ENCODE measurements around the gene SUFU. TPM values are rescaled to one million over a fixed set of nuclear protein-coding genes. Genes with fewer than 3 reads are reported as not detected.

The SUFU gene
- total RNA-seq, 1 experiment from 2014 or later = 2.7 TPM

- no peaks in the 10 kb centered on the region for H3K27me3 ChIP-seq (ENCODE audit: low read length)
- no peak overlapping the region for H3K4me3 ChIP-seq (ENCODE audit: low read length)
- H3K79me2 ChIP-seq (ENCODE audit: low read length) = no peaks in the 10 kb centered on the region
- H3K4me1 ChIP-seq (ENCODE audit: insufficient read depth, low read length) = peaks cover 35% of the 10 kb centered on the region
- no peaks in the 10 kb centered on the region for H4K20me1 ChIP-seq (ENCODE audit: low read length)
- no peaks in the 10 kb centered on the region for H3F3A ChIP-seq (ENCODE audit: low read length, unreplicated experiment)
- no TSS peak for BruUV-seq (replicated peaks)
- no peaks in the 10 kb centered on the region for H3K9me3 ChIP-seq (ENCODE audit: low read length)
- no peaks in the 10 kb centered on the region for H3K9me2 ChIP-seq (replicated peaks; ENCODE audit: low read length)
- H3K36me3 ChIP-seq (ENCODE audit: low read depth, low read length) = no peaks in the 10 kb centered on the region
- intact Hi-C loops (cut with micrococcal nuclease) = no loop called here
- ChIA-PET CTCF (no interaction called here), POLR2A (ENCODE audit: unreplicated experiment) (no interaction called here)
- TF ChIP-seq EZH2 (IDR thresholded peaks at IDR 0.05; ENCODE audit: low read length, unreplicated experiment) (no peak), EZH2phosphoT487 (IDR thresholded peaks at IDR 0.05; ENCODE audit: borderline replicate concordance, low read length) (no peak), CTCF (conservative IDR thresholded peaks at IDR 0.05; ENCODE audit: low read depth, low read length) (no peak)
- H3K27ac ChIP-seq (ENCODE audit: low read length) = no peak overlapping the region
- no peak overlapping the region for H3K4me2 ChIP-seq (ENCODE audit: low read length)
- DNase-seq (no peak), ATAC-seq (no peak)
- no peak overlapping the region for H3K9ac ChIP-seq (ENCODE audit: low read length)
- H2AFZ ChIP-seq (ENCODE audit: low read length) = no peak overlapping the region
Measured at GRCh38 chr10:102624094-102624493, 120.3 kb downstream of the SUFU start.

- DNase-seq (no peak), ATAC-seq (no peak)
- H3K27me3 ChIP-seq (ENCODE audit: low read length) = no peaks in the 10 kb centered on the region
- H3K9me2 ChIP-seq (replicated peaks; ENCODE audit: low read length) = no peaks in the 10 kb centered on the region
- H4K20me1 ChIP-seq (ENCODE audit: low read length) = no peaks in the 10 kb centered on the region
- no peaks in the 10 kb centered on the region for H3F3A ChIP-seq (ENCODE audit: low read length, unreplicated experiment)
- intact Hi-C loops (cut with micrococcal nuclease) = no loop called here
- no peaks in the 10 kb centered on the region for H3K79me2 ChIP-seq (ENCODE audit: low read length)
- ChIA-PET POLR2A (ENCODE audit: unreplicated experiment) (no interaction called here), CTCF (no interaction called here)
- H2AFZ ChIP-seq (ENCODE audit: low read length) = no peak overlapping the region
- H3K4me2 ChIP-seq (ENCODE audit: low read length) = no peak overlapping the region
- no peaks in the 10 kb centered on the region for H3K36me3 ChIP-seq (ENCODE audit: low read depth, low read length)
- no peak overlapping the region for H3K4me3 ChIP-seq (ENCODE audit: low read length)
- no peaks in the 10 kb centered on the region for H3K9me3 ChIP-seq (ENCODE audit: low read length)
- no peak overlapping the region for H3K9ac ChIP-seq (ENCODE audit: low read length)
- no TSS peak for BruUV-seq (replicated peaks)
- H3K4me1 ChIP-seq (ENCODE audit: insufficient read depth, low read length) = peaks cover 44% of the 10 kb centered on the region
- TF ChIP-seq CTCF (conservative IDR thresholded peaks at IDR 0.05; ENCODE audit: low read depth, low read length) (no peak), EZH2 (IDR thresholded peaks at IDR 0.05; ENCODE audit: low read length, unreplicated experiment) (no peak), EZH2phosphoT487 (IDR thresholded peaks at IDR 0.05; ENCODE audit: borderline replicate concordance, low read length) (no peak)
- no peak overlapping the region for H3K27ac ChIP-seq (ENCODE audit: low read length)
Measured at GRCh38 chr10:102624751-102625645, 121.2 kb downstream of the SUFU start.

GRCh38 chr10:102626026-102626685 is 122.4 kb downstream of the SUFU start:
- ATAC-seq = no peak
- no peak for DNase-seq
- no TSS peak for BruUV-seq (replicated peaks)
- Histone ChIP-seq H3K9me2 (replicated peaks; ENCODE audit: low read length) (no peaks in the 10 kb centered on the region), H3K36me3 (ENCODE audit: low read depth, low read length) (no peaks in the 10 kb centered on the region), H3K9ac (ENCODE audit: low read length) (no peak overlapping the region), H3K27me3 (ENCODE audit: low read length) (no peaks in the 10 kb centered on the region), H2AFZ (ENCODE audit: low read length) (no peak overlapping the region), H3F3A (ENCODE audit: low read length, unreplicated experiment) (no peaks in the 10 kb centered on the region), H4K20me1 (ENCODE audit: low read length) (no peaks in the 10 kb centered on the region), H3K4me2 (ENCODE audit: low read length) (no peak overlapping the region), H3K4me1 (ENCODE audit: insufficient read depth, low read length) (peaks cover 47% of the 10 kb centered on the region), H3K27ac (ENCODE audit: low read length) (no peak overlapping the region), H3K9me3 (ENCODE audit: low read length) (no peaks in the 10 kb centered on the region), H3K4me3 (ENCODE audit: low read length) (no peak overlapping the region), H3K79me2 (ENCODE audit: low read length) (no peaks in the 10 kb centered on the region)
- intact Hi-C loops (cut with micrococcal nuclease) = no loop called here
- POLR2A ChIA-PET (ENCODE audit: unreplicated experiment) = no interaction called here
- CTCF ChIA-PET = no interaction called here
- TF ChIP-seq EZH2phosphoT487 (IDR thresholded peaks at IDR 0.05; ENCODE audit: borderline replicate concordance, low read length) = no peak
- TF ChIP-seq CTCF (conservative IDR thresholded peaks at IDR 0.05; ENCODE audit: low read depth, low read length) = no peak
- TF ChIP-seq EZH2 (IDR thresholded peaks at IDR 0.05; ENCODE audit: low read length, unreplicated experiment) = no peak
